Testis (tissue), 2 donors: ENCODE measurements around the gene THSD7A.

Source experiments
- POLR2A ChIP-seq: fragments of 450-650 bp; IDR thresholded peaks from one replicate; pipeline ENCODE4 v1.6.1; 2017; ENCODE audit warnings: antibody characterized with exemption, mild to moderate bottlenecking, moderate library complexity
- TF ChIP-seq, protein P1 (sequence below), 3 experiments: fragments of 450-650 bp in 2 of 3; fragments of 200-600 bp in 1 of 3; sonication (generic) in 1 of 3; IDR thresholded peaks; one replicate each; pipeline ENCODE4 v1.5.1; 2016 to 2019; ENCODE audit warnings: antibody characterized with exemption in 3 of 3, mild to moderate bottlenecking in 2 of 3, moderate library complexity in 1 of 3

DNA sequence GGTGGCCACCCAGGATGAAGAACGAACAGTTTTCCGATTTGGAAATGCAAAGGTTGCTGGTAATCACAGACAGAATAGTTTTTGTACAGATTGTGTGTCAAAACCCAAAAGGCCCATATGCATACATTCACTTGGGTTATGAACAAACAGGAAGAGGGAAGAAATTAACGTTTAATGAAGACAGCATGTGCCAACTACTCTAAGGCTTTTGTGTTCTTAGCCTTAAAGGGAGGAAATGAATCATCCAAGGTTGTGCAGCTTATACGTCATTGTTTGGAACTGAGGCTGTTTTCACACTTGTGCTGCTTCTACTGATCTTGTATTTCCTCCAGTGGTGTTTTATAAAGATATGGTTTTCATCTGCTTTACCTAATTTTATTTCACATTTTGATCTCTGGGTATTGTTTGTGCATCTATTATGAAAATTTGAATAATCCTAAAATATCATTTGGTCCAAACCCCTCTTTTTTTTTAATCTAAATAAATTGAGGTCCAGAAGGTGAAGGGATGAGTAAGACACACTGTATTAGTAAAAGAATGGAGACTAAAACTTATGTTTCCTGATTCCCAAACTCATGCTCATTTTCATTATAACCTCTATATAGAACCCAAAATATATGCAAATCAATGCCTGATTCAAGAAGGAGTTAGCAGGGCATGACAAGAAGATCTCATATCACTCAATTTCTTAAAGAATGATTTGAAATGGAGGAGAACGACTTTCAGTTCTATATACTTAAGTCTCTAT, 373.1 kb downstream of the THSD7A start:
- TF ChIP-seq, protein P1, sequence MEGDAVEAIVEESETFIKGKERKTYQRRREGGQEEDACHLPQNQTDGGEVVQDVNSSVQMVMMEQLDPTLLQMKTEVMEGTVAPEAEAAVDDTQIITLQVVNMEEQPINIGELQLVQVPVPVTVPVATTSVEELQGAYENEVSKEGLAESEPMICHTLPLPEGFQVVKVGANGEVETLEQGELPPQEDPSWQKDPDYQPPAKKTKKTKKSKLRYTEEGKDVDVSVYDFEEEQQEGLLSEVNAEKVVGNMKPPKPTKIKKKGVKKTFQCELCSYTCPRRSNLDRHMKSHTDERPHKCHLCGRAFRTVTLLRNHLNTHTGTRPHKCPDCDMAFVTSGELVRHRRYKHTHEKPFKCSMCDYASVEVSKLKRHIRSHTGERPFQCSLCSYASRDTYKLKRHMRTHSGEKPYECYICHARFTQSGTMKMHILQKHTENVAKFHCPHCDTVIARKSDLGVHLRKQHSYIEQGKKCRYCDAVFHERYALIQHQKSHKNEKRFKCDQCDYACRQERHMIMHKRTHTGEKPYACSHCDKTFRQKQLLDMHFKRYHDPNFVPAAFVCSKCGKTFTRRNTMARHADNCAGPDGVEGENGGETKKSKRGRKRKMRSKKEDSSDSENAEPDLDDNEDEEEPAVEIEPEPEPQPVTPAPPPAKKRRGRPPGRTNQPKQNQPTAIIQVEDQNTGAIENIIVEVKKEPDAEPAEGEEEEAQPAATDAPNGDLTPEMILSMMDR (IDR thresholded peaks at IDR 0.05): no peak
- no peak for TF ChIP-seq POLR2A
